ENCODE measurements around the gene URB1. TPM values are rescaled to one million over a fixed set of nuclear protein-coding genes. Genes with fewer than 3 reads are reported as not detected.
A peak's percentile ranks its signal among the peaks of the same experiment; 100 is the strongest.
"Not testable (repeated sequence)": the region's sequence is repeated elsewhere in the genome, so short reads cannot be mapped to it uniquely, and the experiment has no call there.

The URB1 gene
- total and polyA plus RNA-seq, 9 of the 15 experiments (the other 6 are each of a cell fraction or from before 2014, with no cell fraction given), result 0.97 to 53.6 (median 21.5) TPM

- DNase-seq (ENCODE audit: extremely low read depth in 1 of 4, low spot score in 3 of 4); H3K4me2 ChIP-seq (ENCODE audit: insufficient read depth, low read length); H3K79me2 ChIP-seq (ENCODE audit: control insufficient read depth, insufficient read depth, low read length); H2AFZ ChIP-seq (ENCODE audit: low read depth, low read length); H3K9ac ChIP-seq (ENCODE audit: insufficient read depth in 1 of 2, low read depth in 2 of 2, low read length in 2 of 2); H3K27ac ChIP-seq (ENCODE audit: extremely low read depth, low read depth, low read length); H3K9me1 ChIP-seq (ENCODE audit: control insufficient read depth, insufficient read depth, low read length); ATAC-seq; H3K4me1 ChIP-seq (replicated peaks in 1 of 2; ENCODE audit: control insufficient read depth in 2 of 2, insufficient read depth in 2 of 2, low read length in 2 of 2); H3K9me3 ChIP-seq (replicated peaks; ENCODE audit: control insufficient read depth, insufficient read depth, low read depth, low read length); FAIRE-seq; H3K4me3 ChIP-seq; H3K27me3 ChIP-seq (ENCODE audit: control insufficient read depth in 2 of 2, insufficient read depth in 2 of 2, low read length in 2 of 2); CTCF ChIA-PET (ENCODE audit: low intra/inter-chr PET ratio); BruUV-seq (replicated peaks); H4K20me1 ChIP-seq (replicated peaks; ENCODE audit: control insufficient read depth, insufficient read depth, low read length); intact Hi-C loops (cut with micrococcal nuclease); in situ Hi-C loops (cut with MboI): not testable (repeated sequence)
- WGBS (ENCODE audit: insufficient coverage, low coverage, missing lambda C conversion rate), result 60% methylated on average over 1 of the region's 1 CpG
- POLR2A ChIA-PET, result interaction anchor here (0.9 kb wide), 1 partner anchor 17 kb away, joined by 3 read pairs; no protein-coding TSS in a partner anchor
- 0 out of 2 replicates have a peak, but pooled peaks have one; percentile 28 for TF ChIP-seq POLR2A (conservative IDR thresholded peaks at IDR 0.05)
- H3K36me3 ChIP-seq (ENCODE audit: control insufficient read depth, insufficient read depth, low read length), result peaks cover 99% of the 10 kb centered on the region
These were observed 23.9 kb downstream of the URB1 start for GRCh38 chr21:32368961-32369360.

GRCh38 chr21:32368386-32368785 is 24.4 kb downstream of the URB1 start:
- H3K79me2 ChIP-seq (ENCODE audit: control insufficient read depth, insufficient read depth, low read length), result no peaks in the 10 kb centered on the region
- WGBS (ENCODE audit: insufficient coverage, low coverage, missing lambda C conversion rate), result 92% methylated on average over 9 of the region's 9 CpGs
- 0 out of 2 replicates have a peak, but pooled peaks cover 4% of the 10 kb centered on the region for H4K20me1 ChIP-seq (replicated peaks; ENCODE audit: control insufficient read depth, insufficient read depth, low read length)
- H3K9ac ChIP-seq (ENCODE audit: insufficient read depth in 1 of 2, low read depth in 2 of 2, low read length in 2 of 2), result no peak overlapping the region
- intact Hi-C loops (cut with micrococcal nuclease) (no loop called here), in situ Hi-C loops (cut with MboI) (no loop called here)
- H3K27ac ChIP-seq (ENCODE audit: extremely low read depth, low read depth, low read length), result no peak overlapping the region
- H3K9me3 ChIP-seq (replicated peaks; ENCODE audit: control insufficient read depth, insufficient read depth, low read depth, low read length), result no peaks in the 10 kb centered on the region
- DNase-seq (ENCODE audit: extremely low read depth in 1 of 4, low spot score in 3 of 4) (no peak), ATAC-seq (no peak), FAIRE-seq (no peak)
- CTCF ChIA-PET (ENCODE audit: low intra/inter-chr PET ratio), result no interaction called here
- H3K27me3 ChIP-seq (ENCODE audit: control insufficient read depth in 2 of 2, insufficient read depth in 2 of 2, low read length in 2 of 2), result no peaks in the 10 kb centered on the region
- H3K4me3 ChIP-seq, result no peak overlapping the region
- H3K9me1 ChIP-seq (ENCODE audit: control insufficient read depth, insufficient read depth, low read length), result no peaks in the 10 kb centered on the region
- H3K4me1 ChIP-seq (replicated peaks in 1 of 2; ENCODE audit: control insufficient read depth in 2 of 2, insufficient read depth in 2 of 2, low read length in 2 of 2), result no peaks in the 10 kb centered on the region
- POLR2A ChIA-PET, result interaction anchor here (0.9 kb wide), 1 partner anchor 18 kb away, joined by 3 read pairs; no protein-coding TSS in a partner anchor
- BruUV-seq (replicated peaks), result no TSS peak
- peaks cover 99% of the 10 kb centered on the region for H3K36me3 ChIP-seq (ENCODE audit: control insufficient read depth, insufficient read depth, low read length)
- no peak overlapping the region for H3K4me2 ChIP-seq (ENCODE audit: insufficient read depth, low read length)
- H2AFZ ChIP-seq (ENCODE audit: low read depth, low read length), result no peak overlapping the region
- TF ChIP-seq ZBTB5 (IDR thresholded peaks at IDR 0.05) (no peak), ZNF79 (CRISPR knock-in tag; IDR thresholded peaks at IDR 0.05; ENCODE audit: low read depth) (no peak), HDAC8 (tag; IDR thresholded peaks at IDR 0.05) (no peak), PTTG1 (tag; IDR thresholded peaks at IDR 0.05; ENCODE audit: low read depth) (no peak), BRF1 (IDR thresholded peaks at IDR 0.05; ENCODE audit: borderline replicate concordance, extremely low read depth, insufficient read length) (no peak), ZSCAN29 (IDR thresholded peaks at IDR 0.05) (no peak)
